HL-60 (cell line): ENCODE results near the gene FHIT.

Experiments used
- CTCF ChIP-seq: IDR thresholded peaks from one replicate; pipeline ENCODE4 v1.5.1; 2011; ENCODE audit warnings: low read length, control low read depth, inconsistent platforms; ENCODE audit not compliant: insufficient read depth
- GABPA ChIP-seq: IDR thresholded peaks from 2 replicates; pipeline ENCODE4 v1.6.1; 2012; ENCODE audit warnings: low read depth

GRCh38 chr3:59908280-59908679 lies 1343.0 kb downstream of the FHIT start:
- TF ChIP-seq CTCF (no peak), GABPA (no peak)
